ENCODE data around the gene DNMBP. TPM values are rescaled to one million over a fixed set of nuclear protein-coding genes. Genes with fewer than 3 reads are reported as not detected.

The DNMBP gene
- total RNA-seq, 1 experiment from 2014 or later: 19.7 TPM

DNA sequence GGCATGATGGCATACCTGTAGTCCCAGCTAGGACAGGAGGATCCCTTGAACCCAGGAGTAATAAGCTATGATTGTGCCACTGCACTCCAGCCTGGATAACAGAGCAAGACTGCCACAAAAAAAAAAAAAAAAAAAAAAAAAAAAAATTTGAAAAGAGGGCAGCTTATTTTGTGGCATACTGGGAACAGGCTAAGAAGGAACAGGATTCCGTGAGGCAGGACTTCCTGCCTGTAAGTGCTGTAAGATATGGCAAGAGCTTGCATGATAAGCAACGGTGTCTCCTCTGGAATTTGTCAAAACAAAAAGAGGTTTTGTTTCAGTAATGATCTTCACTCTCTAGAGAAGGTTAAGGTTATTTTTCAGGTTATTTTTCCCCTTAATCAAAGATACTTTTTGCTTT lies 126.2 kb downstream of the DNMBP start:
- ChIA-PET CTCF (interaction anchor here (0.6 to 1.0 kb wide), 2 partner anchors 24 to 28 kb away, joined by 3 to 7 read pairs; no protein-coding TSS in a partner anchor), POLR2A (interaction anchor here (0.6 to 1.1 kb wide), 2 partner anchors 9 to 35 kb away, joined by 3 read pairs; no protein-coding TSS in a partner anchor)
- no peak overlapping the region for H3K4me3 Mint-ChIP-seq

More for the DNA sequence above, 126.2 kb downstream of the DNMBP start:
- ATAC-seq (no peak), DNase-seq (ENCODE audit: low spot score) (no peak)
- TF ChIP-seq, protein P1, sequence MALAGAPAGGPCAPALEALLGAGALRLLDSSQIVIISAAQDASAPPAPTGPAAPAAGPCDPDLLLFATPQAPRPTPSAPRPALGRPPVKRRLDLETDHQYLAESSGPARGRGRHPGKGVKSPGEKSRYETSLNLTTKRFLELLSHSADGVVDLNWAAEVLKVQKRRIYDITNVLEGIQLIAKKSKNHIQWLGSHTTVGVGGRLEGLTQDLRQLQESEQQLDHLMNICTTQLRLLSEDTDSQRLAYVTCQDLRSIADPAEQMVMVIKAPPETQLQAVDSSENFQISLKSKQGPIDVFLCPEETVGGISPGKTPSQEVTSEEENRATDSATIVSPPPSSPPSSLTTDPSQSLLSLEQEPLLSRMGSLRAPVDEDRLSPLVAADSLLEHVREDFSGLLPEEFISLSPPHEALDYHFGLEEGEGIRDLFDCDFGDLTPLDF (CRISPR knock-in tag; IDR thresholded peaks at IDR 0.05): no peak
- TF ChIP-seq TP53 (CRISPR knock-in tag; IDR thresholded peaks at IDR 0.05) (no peak), FOXK1 (CRISPR knock-in tag; IDR thresholded peaks at IDR 0.05) (no peak), ZNF263 (CRISPR knock-in tag; IDR thresholded peaks at IDR 0.05; ENCODE audit: low read depth) (no peak), NFATC4 (CRISPR knock-in tag; IDR thresholded peaks at IDR 0.05) (no peak), CREB1 (CRISPR knock-in tag; IDR thresholded peaks at IDR 0.05) (no peak), MXD4 (CRISPR knock-in tag; IDR thresholded peaks at IDR 0.05; ENCODE audit: borderline replicate concordance) (no peak), NFE2L1 (CRISPR knock-in tag; IDR thresholded peaks at IDR 0.05) (no peak), KAT7 (CRISPR knock-in tag; IDR thresholded peaks at IDR 0.05; ENCODE audit: borderline replicate concordance) (no peak), SOX15 (CRISPR knock-in tag; IDR thresholded peaks at IDR 0.05) (no peak), ZNF121 (CRISPR knock-in tag; IDR thresholded peaks at IDR 0.05) (no peak), TEAD1 (CRISPR knock-in tag; IDR thresholded peaks at IDR 0.05) (no peak), JUN (CRISPR knock-in tag; IDR thresholded peaks at IDR 0.05) (no peak)
- TF ChIP-seq, protein P2, sequence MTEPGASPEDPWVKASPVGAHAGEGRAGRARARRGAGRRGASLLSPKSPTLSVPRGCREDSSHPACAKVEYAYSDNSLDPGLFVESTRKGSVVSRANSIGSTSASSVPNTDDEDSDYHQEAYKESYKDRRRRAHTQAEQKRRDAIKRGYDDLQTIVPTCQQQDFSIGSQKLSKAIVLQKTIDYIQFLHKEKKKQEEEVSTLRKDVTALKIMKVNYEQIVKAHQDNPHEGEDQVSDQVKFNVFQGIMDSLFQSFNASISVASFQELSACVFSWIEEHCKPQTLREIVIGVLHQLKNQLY (CRISPR knock-in tag; IDR thresholded peaks at IDR 0.05): no peak
- TF ChIP-seq, protein P3, sequence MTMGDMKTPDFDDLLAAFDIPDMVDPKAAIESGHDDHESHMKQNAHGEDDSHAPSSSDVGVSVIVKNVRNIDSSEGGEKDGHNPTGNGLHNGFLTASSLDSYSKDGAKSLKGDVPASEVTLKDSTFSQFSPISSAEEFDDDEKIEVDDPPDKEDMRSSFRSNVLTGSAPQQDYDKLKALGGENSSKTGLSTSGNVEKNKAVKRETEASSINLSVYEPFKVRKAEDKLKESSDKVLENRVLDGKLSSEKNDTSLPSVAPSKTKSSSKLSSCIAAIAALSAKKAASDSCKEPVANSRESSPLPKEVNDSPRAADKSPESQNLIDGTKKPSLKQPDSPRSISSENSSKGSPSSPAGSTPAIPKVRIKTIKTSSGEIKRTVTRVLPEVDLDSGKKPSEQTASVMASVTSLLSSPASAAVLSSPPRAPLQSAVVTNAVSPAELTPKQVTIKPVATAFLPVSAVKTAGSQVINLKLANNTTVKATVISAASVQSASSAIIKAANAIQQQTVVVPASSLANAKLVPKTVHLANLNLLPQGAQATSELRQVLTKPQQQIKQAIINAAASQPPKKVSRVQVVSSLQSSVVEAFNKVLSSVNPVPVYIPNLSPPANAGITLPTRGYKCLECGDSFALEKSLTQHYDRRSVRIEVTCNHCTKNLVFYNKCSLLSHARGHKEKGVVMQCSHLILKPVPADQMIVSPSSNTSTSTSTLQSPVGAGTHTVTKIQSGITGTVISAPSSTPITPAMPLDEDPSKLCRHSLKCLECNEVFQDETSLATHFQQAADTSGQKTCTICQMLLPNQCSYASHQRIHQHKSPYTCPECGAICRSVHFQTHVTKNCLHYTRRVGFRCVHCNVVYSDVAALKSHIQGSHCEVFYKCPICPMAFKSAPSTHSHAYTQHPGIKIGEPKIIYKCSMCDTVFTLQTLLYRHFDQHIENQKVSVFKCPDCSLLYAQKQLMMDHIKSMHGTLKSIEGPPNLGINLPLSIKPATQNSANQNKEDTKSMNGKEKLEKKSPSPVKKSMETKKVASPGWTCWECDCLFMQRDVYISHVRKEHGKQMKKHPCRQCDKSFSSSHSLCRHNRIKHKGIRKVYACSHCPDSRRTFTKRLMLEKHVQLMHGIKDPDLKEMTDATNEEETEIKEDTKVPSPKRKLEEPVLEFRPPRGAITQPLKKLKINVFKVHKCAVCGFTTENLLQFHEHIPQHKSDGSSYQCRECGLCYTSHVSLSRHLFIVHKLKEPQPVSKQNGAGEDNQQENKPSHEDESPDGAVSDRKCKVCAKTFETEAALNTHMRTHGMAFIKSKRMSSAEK (CRISPR knock-in tag; IDR thresholded peaks at IDR 0.05; ENCODE audit: borderline replicate concordance): no peak
- TF ChIP-seq, protein P4, sequence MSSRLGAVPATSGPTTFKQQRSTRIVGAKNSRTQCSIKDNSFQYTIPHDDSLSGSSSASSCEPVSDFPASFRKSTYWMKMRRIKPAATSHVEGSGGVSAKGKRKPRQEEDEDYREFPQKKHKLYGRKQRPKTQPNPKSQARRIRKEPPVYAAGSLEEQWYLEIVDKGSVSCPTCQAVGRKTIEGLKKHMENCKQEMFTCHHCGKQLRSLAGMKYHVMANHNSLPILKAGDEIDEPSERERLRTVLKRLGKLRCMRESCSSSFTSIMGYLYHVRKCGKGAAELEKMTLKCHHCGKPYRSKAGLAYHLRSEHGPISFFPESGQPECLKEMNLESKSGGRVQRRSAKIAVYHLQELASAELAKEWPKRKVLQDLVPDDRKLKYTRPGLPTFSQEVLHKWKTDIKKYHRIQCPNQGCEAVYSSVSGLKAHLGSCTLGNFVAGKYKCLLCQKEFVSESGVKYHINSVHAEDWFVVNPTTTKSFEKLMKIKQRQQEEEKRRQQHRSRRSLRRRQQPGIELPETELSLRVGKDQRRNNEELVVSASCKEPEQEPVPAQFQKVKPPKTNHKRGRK (CRISPR knock-in tag; IDR thresholded peaks at IDR 0.05; ENCODE audit: borderline replicate concordance): no peak
- TF ChIP-seq, protein P5, sequence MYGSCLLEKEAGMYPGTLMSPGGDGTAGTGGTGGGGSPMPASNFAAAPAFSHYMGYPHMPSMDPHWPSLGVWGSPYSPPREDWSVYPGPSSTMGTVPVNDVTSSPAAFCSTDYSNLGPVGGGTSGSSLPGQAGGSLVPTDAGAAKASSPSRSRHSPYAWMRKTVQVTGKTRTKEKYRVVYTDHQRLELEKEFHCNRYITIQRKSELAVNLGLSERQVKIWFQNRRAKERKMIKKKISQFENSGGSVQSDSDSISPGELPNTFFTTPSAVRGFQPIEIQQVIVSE (CRISPR knock-in tag; IDR thresholded peaks at IDR 0.05; ENCODE audit: borderline replicate concordance): no peak
- TF ChIP-seq, protein P6, sequence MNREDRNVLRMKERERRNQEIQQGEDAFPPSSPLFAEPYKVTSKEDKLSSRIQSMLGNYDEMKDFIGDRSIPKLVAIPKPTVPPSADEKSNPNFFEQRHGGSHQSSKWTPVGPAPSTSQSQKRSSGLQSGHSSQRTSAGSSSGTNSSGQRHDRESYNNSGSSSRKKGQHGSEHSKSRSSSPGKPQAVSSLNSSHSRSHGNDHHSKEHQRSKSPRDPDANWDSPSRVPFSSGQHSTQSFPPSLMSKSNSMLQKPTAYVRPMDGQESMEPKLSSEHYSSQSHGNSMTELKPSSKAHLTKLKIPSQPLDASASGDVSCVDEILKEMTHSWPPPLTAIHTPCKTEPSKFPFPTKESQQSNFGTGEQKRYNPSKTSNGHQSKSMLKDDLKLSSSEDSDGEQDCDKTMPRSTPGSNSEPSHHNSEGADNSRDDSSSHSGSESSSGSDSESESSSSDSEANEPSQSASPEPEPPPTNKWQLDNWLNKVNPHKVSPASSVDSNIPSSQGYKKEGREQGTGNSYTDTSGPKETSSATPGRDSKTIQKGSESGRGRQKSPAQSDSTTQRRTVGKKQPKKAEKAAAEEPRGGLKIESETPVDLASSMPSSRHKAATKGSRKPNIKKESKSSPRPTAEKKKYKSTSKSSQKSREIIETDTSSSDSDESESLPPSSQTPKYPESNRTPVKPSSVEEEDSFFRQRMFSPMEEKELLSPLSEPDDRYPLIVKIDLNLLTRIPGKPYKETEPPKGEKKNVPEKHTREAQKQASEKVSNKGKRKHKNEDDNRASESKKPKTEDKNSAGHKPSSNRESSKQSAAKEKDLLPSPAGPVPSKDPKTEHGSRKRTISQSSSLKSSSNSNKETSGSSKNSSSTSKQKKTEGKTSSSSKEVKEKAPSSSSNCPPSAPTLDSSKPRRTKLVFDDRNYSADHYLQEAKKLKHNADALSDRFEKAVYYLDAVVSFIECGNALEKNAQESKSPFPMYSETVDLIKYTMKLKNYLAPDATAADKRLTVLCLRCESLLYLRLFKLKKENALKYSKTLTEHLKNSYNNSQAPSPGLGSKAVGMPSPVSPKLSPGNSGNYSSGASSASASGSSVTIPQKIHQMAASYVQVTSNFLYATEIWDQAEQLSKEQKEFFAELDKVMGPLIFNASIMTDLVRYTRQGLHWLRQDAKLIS (CRISPR knock-in tag; IDR thresholded peaks at IDR 0.05; ENCODE audit: borderline replicate concordance): no peak
- Mint-ChIP-seq H3K27ac (no peak overlapping the region), H3K9me3 (no peaks in the 10 kb centered on the region), H3K27me3 (ENCODE audit: low read depth) (no peaks in the 10 kb centered on the region), H3K36me3 (peaks cover 95% of the 10 kb centered on the region), H3K4me1 (no peaks in the 10 kb centered on the region)
